ENCODE results near the gene METTL24.
"Not testable (repeated sequence)": the region's sequence is repeated elsewhere in the genome, so short reads cannot be mapped to it uniquely, and the experiment has no call there.

Gene METTL24

DNA sequence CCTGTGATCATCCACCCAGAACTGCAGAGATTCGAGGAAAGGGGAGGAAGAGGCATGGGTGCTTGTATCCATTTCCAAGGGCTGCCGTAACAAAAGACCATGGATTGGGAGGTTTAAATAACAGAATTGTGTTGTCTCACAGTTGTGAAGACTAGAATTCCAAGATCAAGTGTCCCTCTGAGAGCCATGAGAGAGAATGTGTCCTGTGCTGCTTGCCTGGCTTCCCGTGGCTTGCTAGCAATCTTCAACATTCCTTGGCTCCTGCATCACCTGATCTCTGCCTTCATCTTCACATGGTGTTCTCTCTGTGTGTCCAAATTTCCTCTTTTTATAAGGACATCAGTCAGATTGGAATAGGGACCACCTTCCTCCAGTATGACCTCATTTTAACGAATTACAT, 108.1 kb downstream of the METTL24 start:
- DNase-seq, result no peak

DNA sequence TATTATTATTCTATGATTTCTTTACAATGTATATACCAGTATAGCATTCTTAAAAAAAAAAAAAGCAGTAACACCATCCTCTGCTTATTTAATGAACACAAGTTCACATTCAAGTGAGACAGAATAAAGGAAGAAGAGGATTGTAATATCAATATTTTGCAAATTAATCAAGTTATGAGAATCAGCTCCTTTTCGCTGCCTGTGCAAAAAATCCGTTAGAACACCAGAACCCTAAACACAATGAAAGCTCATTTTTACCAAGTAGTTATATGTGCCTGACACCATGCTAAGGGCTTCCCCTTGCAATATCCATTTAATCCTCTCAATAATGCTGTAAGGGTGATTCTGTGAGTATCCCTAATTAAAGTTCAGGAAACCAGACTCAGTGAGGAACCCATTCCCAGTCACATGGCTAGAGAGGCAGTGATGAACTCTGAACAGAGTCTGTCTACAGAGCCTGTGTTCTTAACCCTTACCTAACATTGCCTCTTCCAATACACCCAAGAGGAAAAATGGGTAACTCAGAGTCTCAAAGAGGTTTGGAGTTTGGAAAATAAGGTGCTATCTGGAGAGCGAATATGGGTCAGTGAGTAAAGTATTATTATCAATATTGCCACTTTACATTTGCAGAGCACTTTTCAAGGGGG, 111.1 kb downstream of the METTL24 start:
- no peak for DNase-seq

DNA sequence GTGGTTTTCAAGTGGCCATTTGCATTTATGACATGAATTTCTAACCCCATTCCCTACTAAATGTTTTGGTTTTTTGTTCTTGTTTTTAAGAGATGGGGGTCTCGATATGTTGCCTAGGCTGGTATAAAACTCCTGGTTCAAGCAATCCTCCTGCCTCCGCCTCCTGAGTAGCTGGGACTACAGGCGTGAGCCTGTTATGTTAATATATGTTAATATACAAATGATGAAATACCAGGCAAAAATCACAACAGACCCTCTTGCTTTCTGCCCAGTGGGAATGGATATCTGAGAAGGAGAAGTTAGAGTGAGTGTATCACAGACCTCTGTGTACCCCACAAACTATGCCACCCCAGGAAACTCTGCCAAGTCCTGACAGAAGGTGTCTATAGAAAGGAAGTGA, 111.8 kb downstream of the METTL24 start:
- no peak for DNase-seq

DNA sequence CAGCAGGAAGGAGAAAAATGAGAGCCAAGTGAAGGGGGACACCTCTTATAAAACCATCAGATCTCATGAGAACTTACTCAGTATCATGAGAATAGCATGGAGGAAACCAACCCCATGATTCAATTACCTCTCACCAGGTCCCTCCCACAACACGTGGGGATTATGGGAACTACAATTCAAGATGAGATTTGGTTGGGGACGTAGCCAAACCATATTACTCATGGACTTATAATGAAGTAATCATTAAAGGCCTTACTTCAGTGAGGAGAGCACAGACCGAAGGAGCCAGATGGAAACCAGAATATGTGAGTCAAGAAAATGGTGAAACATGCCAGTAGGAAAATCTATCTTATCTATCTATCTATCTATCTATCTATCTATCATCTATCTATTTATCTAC, 113.5 kb downstream of the METTL24 start:
- not testable (repeated sequence) for DNase-seq

DNA sequence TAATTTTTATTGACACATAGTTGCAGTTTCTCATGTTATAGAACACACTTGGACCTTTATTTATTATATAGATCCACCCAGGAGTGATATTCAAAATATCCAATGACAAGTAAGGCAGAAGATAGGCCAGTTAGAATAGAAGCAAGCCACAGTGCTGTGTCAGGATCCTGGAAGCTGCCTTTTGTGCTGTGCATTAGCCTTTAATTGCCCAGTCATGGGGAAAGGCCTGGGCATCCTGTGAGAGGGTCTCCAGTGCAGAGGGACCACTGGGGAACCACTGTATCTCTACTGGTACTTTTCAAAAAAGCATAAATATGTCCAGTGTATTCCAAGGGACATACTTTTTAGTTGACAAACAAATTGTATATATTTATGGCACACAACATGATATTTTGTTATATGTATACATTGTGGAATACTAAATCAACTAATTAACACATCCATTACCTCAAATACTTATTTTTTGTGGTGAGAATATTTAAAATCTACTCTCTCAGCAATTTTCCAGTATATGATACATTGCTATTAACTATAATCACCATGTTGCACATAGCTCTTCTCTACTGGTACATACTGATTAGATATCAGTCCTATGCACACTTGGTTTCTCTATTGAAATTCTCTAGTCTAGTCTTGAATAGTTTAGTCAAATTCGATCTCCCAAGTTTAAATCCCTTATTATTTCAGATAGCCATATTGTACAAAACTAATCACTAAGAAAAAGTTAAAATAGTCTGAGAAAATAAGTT, 118.4 kb downstream of the METTL24 start:
- no peak for DNase-seq

DNA sequence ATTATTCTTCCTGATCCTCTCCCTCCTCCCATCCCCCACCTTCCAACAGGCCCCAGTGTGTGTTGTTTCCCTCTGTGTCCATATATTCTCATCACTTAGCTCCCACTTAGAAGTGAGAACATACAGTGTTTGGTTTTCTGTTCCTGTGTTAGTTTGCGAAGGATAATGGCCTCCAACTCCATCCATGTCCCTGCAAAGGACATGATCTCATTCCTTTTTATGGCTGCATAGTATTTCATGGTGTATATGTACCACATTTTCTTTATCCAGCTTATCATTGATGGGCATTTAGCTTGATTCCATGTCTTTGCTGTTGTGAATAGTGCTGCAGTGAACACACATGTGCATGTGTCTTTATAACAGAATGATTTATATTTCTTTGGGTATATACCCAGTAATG, 122.1 kb downstream of the METTL24 start:
- not testable (repeated sequence) for DNase-seq

DNA sequence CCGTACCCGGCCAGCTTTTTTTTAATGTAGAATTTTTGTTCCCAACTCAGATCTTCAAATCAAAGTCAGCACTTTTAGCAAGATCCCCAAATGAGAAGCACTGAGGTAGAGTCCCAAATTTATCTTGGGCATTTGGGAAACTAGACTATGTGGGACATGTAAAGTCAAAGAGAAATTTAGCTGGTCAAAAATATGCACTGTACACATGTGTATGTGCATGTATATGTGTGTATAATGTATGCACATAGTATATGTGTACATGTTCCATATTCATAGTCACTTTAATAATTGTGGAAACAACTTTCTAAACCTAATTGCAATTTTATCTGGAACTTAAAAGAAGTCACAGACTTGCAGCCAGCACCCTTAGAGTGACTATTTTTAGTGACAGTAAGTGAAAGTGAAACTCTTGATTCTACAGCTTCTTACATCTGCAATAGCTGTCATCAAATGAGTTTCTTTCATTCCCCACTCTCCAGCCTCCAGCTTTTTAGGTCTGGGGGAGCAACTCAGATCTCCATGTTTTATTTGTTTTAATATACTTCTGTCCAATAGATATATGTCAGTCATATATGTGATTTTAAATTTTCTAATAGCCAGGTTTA, 124.3 kb downstream of the METTL24 start:
- DNase-seq, result no peak

DNA sequence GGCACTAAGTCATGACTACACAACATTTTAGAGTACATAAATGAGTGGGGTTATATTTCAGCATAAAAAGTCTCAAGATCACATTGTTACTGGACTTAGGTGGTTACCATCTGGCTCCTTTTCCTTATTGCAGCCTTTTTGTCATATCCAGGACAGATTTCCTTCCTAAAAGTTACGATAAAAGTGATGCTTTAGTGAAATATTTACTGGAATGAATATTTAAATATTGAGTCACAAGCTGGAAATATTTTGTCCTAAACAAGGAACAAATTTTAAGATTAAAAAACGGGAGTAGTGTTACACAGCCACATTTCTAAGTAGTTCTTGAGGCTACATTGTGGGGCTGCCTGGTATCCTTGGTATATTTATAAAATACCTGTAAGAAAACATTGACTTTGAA, 125.7 kb downstream of the METTL24 start:
- no peak for DNase-seq

DNA sequence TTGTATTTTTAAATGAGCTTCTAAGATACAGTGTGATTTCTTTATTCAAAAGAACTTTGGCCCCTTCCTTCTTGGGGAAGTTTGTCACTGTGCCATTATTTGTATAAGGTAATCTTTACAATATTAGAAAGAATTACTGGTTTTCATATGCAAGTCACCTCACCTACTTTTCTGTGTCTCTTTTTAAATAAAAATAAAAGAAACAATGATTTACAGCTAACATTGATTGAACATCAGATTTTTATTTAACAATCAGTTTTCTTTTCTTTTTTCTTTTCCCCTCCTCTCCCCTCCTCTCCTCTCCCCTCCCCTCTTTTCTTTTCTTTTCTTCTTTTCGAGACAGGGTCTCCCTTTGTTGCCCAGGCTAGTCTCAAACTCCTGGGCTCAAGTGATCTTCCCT, 131.9 kb downstream of the METTL24 start:
- no peak for DNase-seq

DNA sequence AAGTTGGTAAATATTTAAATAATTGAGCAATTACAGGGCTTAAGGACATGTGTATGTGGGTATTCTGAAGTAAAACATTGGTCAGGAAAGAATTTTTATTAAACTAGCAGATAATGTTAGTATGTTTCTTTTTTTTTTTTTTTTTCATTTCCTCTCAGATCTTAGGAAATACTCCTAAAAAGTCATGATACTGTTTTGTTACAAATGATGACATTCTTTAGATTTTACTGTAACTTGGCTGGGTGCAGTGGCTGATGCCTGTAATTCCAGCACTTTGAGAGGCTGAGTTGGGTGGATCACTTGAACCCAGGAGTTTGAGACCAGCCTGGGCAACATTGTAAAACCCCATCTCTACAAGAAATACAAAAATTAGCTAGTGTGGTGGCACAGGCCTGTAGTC, 136.4 kb downstream of the METTL24 start:
- DNase-seq, result no peak

DNA sequence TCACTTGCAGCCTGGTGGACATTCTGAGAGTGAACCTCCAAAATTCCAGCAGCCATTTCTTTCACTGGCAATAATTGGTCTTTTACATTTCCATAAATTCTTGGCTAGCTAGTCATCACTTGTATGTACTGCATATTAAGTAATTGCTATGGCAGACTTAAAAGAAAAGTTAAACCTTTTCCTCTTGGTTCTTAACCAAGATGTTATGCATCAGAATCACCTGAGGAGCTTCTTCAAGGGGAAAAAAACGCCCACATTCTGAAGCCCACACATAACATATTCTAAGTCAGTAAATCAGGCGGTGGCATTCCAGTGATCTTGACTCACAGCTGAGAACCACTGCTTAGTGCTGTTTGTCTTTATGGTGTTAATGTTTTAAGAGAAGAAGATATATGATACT, 140.9 kb downstream of the METTL24 start:
- DNase-seq, result no peak

DNA sequence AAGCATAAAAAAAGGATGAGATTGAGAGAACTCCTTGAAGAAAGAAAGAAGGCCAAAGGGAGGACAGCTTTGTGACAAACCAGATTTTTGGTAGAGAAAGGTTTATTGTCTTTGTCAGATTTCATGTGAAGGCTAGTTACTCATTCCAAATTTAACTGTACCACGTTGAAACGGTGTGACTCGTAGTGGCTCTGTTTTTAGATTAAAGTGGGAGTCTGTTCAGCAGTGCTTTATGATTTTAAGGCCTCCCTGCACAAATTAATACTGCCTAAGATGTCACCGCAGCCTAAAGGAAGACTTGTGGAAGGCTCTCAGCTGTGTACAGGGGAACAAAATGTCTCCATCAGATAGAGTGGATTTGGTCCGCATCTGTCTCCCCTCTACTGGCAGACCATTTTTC, 142.0 kb downstream of the METTL24 start:
- DNase-seq, result no peak

DNA sequence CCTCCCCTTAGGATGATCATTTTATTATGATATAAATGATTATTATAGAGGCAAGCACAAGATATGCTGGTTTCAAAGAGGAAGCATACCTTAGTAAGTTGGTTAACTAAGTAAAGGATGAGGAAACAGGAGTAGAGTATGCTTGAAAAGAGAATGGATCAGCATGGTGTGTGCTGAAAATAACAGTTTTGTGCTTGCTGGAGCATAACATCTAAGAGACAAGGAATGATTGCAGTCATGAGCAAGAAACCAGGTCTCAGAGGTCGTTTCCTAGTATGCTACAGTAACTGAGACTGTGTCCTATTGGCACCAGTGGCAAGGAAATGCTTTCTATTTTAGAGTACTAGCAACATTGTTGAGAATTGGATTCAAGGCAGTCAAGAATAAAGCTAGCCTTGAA, 143.8 kb downstream of the METTL24 start:
- DNase-seq, result no peak

DNA sequence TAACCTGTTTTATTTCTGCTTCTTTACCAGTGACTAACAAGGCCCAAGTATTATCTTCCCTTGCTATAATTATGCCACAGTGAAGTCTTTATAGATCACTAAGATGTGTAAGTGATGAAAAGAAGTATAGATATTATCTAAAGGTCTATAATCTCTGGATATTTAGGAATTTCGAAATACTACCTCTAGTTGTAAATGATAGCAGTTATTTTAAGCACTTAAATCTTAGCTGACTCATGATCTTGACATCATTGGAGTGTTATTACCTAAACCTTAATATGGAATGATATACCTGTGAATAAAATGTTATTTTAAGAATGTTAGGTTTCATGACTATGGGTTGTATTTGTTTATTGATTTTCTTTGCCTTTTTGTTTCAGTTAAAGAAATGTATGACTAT, 146.4 kb downstream of the METTL24 start:
- no peak for DNase-seq

DNA sequence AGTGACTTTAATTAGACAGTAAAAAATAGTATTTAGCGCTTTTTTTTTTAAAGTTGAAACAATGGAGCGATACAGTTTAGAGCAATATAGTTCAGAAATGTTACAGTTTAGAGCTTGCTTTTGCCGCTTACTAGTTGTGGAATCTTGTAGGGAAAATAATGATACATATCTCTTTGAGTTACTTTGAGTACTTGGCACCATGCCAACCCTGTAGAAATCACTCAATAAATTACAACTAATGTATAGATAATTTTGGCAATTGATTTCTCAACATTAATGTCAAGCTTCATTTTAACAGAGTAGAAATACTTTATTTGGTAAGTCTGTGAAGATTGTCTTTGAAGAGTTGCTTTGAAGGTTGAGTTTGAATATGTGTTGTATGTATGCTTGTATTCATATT, 150.5 kb downstream of the METTL24 start:
- DNase-seq, result no peak

DNA sequence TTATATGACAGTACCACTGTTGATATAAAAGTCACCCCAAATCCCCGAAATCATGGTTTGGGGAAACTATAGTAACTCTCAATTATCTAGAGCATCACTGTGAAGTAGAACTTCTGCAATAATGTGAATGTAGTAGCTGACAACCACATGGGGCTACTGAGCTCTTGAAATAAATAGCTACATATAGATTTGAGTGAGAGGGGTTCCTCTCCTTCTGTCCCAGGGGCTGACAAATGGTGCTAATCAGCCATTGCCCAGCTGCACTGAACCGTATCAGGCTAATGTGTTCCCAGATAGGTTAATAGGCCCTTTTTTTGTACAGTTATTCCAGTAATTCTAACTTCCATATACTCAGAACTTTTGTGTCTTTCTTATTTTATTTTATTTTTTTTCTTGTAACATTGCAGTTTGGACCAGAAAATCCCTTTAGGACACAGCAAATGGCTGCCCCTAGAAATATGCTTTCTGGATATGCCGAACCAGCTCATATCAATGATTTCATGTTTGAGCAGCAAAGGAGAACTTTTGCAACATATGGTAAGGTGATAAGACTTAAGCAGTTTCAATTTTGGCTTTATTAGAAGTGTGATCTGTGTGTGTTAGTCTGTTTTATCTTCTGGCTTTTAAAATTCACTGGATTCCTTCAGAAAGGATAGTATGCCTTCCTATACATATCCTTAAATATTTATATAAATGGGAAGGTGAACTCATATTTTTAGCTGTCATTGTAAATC, 156.8 kb downstream of the METTL24 start:
- DNase-seq, result no peak

DNA sequence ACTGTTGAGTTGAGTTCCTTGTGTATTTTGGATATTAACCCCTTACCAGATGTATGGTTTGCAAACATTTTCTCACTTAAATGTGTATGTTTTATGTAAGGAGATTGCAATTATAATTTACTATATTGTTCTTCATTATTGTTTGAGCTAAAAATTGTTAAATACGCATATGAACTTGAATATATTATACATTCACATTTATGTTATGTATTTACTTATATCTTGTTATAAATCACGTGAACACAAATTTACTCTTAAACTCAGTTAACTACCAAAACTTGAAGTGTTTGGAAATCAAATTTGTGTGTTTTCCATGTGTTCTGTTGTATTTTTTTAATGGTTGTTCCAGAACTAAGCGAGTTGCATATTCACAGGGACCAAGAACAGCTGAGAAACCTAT, 159.6 kb downstream of the METTL24 start:
- DNase-seq, result no peak

DNA sequence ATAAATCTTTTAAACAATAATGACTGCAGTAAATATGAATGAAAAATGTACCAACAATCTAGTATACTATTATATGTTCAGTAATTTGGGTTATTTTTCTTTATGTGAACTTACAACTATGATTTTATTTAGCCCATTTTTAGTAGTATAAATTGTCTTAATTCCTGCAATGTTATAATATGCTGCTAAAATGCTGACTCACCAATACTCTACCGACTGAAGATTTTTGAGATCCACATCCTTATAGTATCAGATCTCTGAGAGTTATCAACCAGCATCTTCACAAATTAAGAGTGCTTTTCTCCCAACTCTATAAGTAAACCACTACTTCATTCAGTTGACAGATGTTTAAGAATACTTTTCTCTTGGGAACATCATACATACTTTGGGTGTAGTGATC, 161.3 kb downstream of the METTL24 start:
- no peak for DNase-seq

DNA sequence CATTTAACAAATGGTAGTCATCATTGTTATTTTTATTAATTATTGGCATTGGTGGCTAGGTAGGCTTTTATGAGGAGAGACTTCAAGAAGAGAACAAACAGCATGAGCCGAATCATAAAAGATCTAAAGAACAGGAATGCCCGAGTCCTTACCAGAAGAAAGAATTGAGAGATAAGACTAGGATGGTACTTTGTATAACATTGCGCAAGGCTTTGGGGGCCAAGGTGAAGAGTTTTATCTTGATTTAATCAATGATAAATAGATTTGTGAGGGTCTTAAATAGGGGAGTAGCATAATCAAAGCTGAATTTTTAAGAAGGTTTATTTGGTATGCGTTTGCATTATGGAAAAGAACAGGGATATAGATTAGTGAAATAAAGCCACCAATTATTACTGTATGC, 162.5 kb downstream of the METTL24 start:
- DNase-seq, result no peak

Data from NCI-H187 (cell line).